GM10847 (cell line): ENCODE measurements around the gene KIF26B.

Experiments used
- POLR2A ChIP-seq: IDR thresholded peaks from 2 replicates; pipeline ENCODE4 v1.6.1; 2011; ENCODE audit not compliant: insufficient read length; ENCODE audit errors: extremely low read depth

Gene KIF26B

DNA sequence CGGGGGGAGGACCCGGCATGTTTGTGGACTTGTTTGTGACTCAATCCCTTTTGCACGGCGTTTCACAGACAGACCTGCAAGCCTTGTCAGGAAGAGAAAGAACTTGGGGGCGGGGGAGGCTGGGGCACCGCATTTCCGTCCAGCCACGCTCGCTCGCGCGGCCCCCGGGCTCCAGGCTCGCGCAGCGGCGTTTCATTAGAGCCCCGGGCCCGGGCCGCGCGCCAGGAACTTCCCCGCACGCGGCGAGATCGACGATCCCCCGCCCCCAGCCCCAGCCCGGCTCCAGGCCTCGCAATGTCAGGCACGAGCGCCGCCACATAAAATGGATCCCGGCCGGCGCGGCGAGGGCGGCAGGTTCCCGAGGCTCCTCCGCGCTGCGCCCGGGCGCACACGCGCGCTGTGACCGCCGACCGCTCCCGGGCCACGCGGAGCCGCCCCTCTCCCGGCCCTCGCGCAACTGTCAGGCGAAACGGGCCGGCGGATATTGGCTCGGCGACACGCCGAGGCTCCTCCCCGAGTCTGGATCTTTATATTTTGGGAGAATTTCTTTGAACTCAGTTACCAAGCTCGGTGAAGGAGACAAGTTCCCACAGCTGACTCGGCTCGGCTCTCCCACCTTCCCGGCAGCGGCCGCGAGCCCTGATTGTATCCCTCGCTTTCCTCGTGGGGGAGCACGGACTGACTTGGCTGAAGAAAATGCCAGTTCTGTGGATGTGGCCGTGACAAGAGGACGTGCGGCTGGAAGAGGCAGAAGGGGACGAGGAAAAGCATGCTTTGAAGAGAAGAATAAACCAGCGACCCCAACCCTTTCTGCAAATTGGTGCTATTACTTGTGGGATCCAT lies at the start of gene KIF26B:
Gene KIF26B (plus strand): TSS at position 557 of the 843 bp plus-strand sequence. CDS start 440 bp downstream, outside the sequence.
- TF ChIP-seq POLR2A, result no peak

DNA sequence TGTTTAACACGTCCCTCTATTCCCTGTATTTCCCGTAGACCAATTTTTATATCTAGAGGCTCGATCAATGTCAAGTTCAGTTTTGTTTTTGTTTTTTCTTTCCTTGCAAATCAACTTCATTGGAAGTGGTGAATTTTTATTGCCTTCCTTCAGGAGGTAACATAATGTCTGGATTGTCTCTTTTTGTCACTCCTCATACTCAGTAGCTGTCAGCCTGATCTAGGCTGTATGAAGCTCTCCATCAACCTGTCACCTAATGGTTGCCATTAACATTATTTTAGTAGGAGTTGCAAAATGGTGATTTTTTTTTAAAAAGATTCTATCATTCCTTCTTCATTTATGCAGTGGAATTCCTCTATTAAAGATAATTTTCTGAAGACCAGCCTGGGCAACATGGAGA lies 49.7 kb upstream of the KIF26B start:
- no peak for TF ChIP-seq POLR2A

DNA sequence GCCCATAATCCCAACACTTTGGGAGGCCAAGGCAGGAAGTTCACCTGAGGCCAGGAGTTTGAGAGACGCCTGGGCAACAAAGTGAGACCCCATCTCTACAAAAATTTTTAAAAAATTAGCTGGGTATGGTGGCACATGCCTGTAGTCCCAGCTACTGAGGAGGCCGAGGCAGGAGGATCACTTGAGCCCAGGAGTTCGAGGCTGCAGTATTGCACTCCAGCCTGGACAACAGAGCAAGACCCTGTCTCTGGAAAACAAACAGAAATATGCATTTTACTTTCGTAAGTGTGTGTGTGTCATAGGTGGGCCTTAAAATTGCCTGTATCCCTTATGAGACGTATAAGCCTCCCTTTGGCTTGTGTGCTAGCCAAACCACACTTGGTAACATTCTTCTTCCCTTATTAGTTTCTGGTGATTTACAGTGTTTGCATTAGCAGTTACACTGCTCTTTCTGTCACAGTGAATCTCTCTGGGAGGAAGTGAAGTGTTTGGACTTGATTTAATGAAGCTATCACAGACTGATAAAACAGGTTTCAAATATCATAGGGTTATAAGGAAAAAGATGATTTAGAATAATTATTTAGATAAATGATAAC lies 48.9 kb upstream of the KIF26B start:
- no peak for TF ChIP-seq POLR2A

DNA sequence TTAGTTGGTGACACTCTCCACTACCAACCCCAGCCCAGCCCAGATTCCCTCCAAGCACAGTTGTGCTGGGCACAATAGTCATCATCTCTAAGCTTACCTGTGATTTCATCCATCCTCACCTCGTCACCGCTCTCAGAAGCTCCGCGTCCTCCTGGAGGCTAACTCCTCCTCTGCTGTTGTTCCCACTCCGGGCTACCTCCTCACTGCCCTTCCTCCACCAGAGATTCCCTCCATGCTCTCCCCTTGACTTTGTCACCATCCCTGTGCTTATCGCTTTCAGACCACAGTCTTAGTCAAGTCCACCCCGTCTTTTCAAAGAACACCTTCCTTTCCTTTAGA lies 47.0 kb upstream of the KIF26B start:
- TF ChIP-seq POLR2A, result no peak

DNA sequence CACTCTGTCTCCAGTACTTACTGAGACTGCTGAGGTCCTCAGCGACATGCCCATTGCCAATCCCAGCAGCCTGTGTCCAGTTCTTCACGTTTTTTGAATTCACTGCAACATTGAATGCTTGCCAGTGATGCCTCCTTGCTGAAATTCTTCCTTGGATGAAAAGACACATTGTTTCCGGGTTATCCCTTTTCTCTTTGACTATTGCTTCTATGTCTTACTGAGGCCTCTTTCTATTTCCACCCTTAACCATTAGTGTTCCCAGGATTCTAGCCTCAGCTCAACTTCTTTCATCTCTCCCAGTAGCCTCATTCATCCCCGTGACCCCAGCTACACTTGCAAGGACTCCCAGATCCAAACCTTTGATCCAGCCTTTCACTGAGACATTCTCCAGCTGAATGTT lies 46.5 kb upstream of the KIF26B start:
- TF ChIP-seq POLR2A, result no peak

DNA sequence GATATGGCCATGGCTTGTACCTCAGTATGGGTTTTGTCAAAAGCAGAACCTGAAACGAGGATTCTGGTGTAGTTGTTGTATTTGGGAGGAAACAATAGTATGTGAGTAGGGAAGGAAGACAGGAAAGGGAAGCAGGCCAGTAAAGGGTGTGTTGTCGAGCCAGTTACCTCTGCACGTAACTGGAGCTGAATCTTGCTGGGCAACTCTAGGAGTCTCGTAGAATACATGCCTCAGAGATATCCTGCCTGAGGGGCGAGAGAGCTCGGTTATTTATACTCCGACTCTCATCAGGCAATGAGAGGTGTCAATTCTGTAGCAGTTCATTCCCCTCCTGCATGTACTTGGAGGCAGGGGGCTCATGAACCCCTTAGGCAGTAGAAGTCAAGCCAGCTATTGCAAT lies 45.9 kb upstream of the KIF26B start:
- no peak for TF ChIP-seq POLR2A

DNA sequence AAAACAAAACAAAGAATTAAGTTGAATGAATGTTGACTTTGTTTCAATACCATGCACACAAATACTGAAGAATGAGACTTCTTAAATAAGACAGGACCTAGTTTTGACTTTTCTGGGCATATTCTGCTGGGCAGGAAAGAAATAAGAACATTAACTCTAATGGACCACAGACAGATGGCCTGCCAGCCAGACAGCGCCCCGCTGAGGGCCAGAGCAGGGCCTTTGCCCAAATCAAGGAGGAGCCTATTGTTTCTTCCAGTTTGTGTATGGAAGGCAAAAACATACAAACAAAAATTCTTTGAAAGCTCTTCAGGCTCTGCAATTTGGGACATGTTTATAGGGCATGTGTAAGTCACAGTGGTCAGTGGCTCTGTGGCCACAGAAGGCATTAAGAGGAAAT lies 44.4 kb upstream of the KIF26B start:
- no peak for TF ChIP-seq POLR2A

DNA sequence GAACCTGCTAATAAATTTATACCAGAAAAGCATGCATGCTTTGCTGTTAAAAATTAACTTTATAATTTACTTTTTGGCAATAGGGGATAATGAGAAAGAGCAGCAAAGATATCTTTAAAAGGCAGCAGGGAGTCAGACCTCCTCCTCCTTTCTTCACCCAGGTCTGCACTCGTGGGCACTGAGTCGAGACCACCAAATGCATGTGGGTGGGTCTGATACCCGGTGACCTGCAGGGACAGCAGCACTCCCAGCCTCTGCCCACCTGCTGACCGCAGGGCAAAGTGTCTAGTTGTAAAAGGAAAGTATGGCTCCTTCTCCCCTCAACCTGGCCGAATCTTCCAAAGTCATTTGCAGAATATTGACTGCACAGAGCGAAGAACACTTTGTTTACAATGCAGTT lies 43.7 kb upstream of the KIF26B start:
- no peak for TF ChIP-seq POLR2A

DNA sequence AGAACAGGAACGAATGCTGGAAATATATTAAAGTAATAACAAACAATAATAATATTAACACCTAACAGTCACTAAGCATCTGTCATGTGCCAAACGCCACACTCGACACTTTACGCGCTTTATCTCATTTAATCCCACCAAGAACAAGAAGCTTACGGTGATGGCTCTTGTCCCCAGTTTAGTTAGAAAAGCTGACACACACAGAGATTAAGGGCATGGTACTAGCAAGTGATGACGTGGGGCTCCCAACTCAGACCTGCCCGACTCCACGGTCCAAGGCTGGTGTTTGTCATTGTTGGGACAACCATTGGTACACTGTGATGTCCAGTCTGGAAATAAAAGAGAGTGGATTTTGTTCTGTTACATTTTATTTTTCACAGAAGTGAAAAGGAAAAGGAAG lies 41.1 kb upstream of the KIF26B start:
- TF ChIP-seq POLR2A, result no peak

DNA sequence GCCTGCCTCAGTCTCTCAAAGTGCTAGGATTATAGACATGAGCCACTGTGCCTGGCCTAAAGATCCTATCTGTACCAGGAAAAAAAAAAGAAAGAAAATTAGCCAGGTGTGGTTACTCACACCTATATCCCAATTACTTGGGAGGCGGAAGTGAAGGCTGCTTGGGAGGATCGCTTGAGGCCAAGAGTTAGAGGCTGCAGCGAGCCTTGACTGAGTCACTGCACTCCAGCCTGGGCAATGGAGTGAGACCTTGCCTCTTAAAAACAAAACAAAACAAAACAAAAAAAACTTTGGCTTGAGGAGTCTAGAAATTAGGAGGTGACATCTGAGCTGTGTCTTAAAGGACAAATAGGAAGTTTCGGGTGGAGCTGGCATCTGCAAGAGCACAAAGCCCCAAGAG lies 38.7 kb upstream of the KIF26B start:
- TF ChIP-seq POLR2A, result no peak

DNA sequence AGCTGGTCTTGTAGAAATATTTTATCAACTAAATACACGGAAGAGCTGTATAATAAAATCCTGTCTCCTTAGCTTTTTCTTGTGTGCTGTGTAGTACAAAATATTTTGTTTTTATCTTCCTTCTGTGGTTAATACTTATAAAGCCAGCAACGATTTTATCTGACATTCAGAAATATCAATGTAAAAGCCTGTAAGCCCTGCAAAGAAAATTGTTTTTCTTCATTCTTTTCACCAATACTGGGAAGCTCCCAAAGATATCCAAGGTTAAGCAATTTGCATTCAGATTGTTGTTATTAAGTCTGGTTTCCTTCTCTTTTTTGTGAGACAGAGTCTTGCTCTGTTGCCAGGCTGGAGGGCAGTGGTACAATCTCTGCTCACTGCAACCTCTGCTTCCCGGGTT lies 38.0 kb upstream of the KIF26B start:
- no peak for TF ChIP-seq POLR2A

DNA sequence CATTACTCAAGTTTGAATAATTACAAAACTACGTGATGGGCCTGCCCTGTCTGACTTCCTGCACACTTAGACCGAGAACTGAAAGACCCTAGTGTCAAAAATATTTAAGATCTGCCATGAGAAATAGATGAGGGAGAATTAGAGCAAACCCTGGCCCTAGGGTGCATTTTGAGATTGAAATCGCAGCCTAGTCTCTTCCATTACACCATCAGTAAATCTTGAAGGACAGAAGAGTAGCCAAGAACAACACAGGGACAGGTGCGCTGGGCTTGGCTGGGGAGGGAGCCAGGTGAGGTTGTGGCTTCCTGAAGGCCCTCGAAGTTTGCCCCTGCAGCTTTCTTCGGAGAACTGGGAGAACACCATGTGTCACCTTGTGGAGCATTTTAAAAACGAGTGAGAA lies 36.7 kb upstream of the KIF26B start:
- TF ChIP-seq POLR2A, result no peak

DNA sequence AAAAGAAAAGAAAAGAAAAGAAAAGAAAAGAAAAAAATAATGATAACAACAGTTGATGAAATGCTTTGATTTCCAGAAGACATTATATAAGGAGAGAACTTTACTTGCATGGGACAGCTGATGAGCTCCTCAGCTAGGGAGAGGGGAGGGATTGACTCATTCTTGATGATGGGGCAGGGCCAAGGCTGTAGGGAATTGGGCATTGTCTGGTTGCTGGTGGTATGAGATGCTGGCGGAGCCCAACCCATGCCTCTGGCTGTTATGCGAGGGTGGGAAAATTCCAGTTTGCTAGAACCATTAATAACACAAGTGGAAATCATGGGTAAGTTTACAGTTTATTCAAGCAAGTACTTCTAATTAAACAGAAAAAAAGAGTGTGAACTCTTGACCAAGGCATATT lies 36.0 kb upstream of the KIF26B start:
- TF ChIP-seq POLR2A, result no peak

DNA sequence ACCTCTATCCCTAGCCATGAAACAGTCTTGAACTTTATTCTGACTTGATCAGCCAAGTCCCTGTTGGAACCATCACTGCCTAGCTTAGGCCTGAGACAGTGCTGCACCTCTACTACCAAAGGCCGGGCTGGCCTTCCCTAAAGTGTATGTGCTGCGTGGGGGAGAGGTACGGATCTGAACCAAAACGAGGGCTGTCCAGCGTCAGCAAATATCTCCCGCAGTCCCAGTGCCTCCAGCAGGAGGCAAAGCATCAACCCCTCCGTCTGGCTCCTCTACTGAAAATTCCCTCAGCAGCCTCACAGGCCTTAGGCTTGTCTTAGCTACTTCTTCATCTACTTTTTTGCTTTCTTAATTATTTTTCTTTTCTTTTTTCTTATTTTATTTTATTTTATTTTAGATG lies 33.3 kb upstream of the KIF26B start:
- no peak for TF ChIP-seq POLR2A

DNA sequence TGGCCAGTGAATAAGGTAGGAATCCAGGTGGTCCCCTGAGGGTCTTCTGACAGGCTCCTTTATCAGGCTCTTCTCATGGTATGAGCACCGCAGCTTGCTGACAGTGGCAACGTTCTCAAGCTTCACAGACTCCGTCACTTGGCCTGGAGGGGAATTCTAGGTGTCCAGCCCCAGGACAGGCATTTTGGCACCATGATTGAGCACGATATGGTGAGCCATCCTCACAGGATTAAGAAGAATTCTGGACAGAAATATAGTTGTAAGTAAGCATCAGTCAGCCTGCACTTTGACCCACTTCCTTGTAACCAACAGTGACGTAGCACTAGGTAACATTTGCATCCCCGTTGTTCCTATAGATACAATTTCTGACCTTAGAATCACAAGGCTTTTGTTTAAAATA lies 30.5 kb upstream of the KIF26B start:
- no peak for TF ChIP-seq POLR2A

DNA sequence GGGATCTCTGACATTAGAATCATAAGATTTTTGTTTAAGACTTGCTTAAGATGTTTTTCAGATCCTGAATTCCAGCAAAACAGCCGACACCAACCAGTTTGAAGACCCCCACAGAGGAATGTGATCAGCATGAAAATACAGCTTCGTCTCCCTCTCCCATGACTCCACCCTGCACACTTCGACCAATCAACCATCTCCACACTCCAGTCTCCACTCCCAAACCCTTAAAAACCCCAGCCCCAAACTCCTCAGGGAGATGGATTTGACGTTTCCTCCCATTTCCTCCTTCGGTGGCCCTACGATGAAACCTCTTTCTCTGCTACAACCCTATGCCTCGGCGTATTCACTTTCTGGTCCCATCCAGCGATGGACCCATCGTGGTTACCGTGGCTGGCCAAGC lies 30.1 kb upstream of the KIF26B start:
- TF ChIP-seq POLR2A, result no peak

DNA sequence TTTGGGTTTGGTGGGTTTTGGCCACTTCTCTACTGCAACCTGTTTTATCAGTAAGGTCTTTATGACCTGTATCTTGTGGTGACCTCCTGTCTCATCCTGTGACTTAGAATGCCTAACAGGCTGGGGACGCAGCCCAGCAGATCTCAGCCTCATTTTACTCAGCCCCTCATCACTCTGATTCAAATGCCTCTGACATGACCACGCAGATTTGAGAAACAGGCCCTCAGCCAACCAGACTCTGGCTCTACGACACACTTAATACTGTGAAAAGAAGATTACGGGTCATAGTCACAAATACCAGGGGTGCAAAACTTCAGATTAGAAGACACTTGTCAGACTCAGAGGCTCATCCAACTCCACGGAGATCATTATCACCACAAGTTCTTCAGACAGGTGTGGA lies 28.3 kb upstream of the KIF26B start:
- no peak for TF ChIP-seq POLR2A
